H9 (cell line): Measurements from ENCODE around the gene SPNS3. TPM values are rescaled to one million over a fixed set of nuclear protein-coding genes. Genes with fewer than 3 reads are reported as not detected.

ENCODE experiments used
- DNase-seq: peaks from one replicate; pipeline ENCODE4 v3.0.0-alpha.2; 2017
- H2AFZ ChIP-seq: one replicate; pipeline ENCODE4 v1.6.1; 2013; ENCODE audit warnings: mild to moderate bottlenecking, low read length, control low read depth, moderate library complexity
- H2AK5ac ChIP-seq: 2 replicates; pipeline ENCODE4 v1.6.1; 2013; ENCODE audit warnings: low read length, control low read depth, mixed read lengths; ENCODE audit not compliant: insufficient read length
- H2BK120ac ChIP-seq: one replicate; pipeline ENCODE4 v1.6.1; 2013; ENCODE audit warnings: low read depth, mild to moderate bottlenecking, low read length, control low read depth, inconsistent platforms; ENCODE audit not compliant: poor library complexity, severe bottlenecking
- H2BK12ac ChIP-seq: 2 replicates; pipeline ENCODE4 v1.6.1; 2013; ENCODE audit warnings: low read length, control low read depth, mixed read lengths, low read depth; ENCODE audit not compliant: insufficient read length
- H2BK15ac ChIP-seq: 2 replicates; pipeline ENCODE4 v1.6.1; 2013; ENCODE audit warnings: low read depth, low read length, control low read depth
- H2BK20ac ChIP-seq: one replicate; pipeline ENCODE4 v1.6.1; 2013; ENCODE audit warnings: low read depth, mild to moderate bottlenecking, low read length, control low read depth, inconsistent platforms; ENCODE audit not compliant: poor library complexity, severe bottlenecking
- H2BK5ac ChIP-seq: 2 replicates; pipeline ENCODE4 v1.6.1; 2013; ENCODE audit warnings: low read length, control low read depth, mixed read lengths; ENCODE audit not compliant: insufficient read length
- H3K14ac ChIP-seq: 2 replicates; pipeline ENCODE4 v1.6.1; 2013; ENCODE audit warnings: low read length, control low read depth; ENCODE audit not compliant: insufficient read depth
- H3K18ac ChIP-seq: 2 replicates; pipeline ENCODE4 v1.6.1; 2013; ENCODE audit warnings: low read depth, mild to moderate bottlenecking, mixed read lengths, low read length, control low read depth; ENCODE audit not compliant: insufficient read length
- H3K23ac ChIP-seq: 2 replicates; pipeline ENCODE4 v1.6.1; 2013; ENCODE audit warnings: low read length, control low read depth, mixed read lengths, low read depth; ENCODE audit not compliant: insufficient read length
- H3K23me2 ChIP-seq: 2 replicates; pipeline ENCODE4 v1.6.1; 2013; ENCODE audit warnings: low read depth, mild to moderate bottlenecking, mixed read lengths, low read length, control low read depth; ENCODE audit not compliant: insufficient read length, poor library complexity, severe bottlenecking
- H3K27ac ChIP-seq: 2 replicates; pipeline ENCODE4 v1.5.1; 2013; ENCODE audit warnings: low read length, control low read depth, mixed read lengths, low read depth; ENCODE audit not compliant: insufficient read length
- H3K27me3 ChIP-seq: 2 replicates; pipeline ENCODE4 v1.6.1; 2013; ENCODE audit warnings: low read length, control low read depth, inconsistent platforms; ENCODE audit not compliant: insufficient read depth
- H3K4ac ChIP-seq: 2 replicates; pipeline ENCODE4 v1.6.1; 2013; ENCODE audit warnings: low read depth, mild to moderate bottlenecking, control low read depth, inconsistent platforms, low read length, moderate library complexity
- H3K4me1 ChIP-seq: 2 replicates; pipeline ENCODE4 v1.6.1; 2013; ENCODE audit warnings: low read length, control low read depth, inconsistent platforms; ENCODE audit not compliant: insufficient read depth
- H3K4me2 ChIP-seq: 2 replicates; pipeline ENCODE4 v1.6.1; 2013; ENCODE audit warnings: low read length, control low read depth, mixed read lengths; ENCODE audit not compliant: insufficient read length, insufficient read depth
- H3K56ac ChIP-seq: 2 replicates; pipeline ENCODE4 v1.6.1; 2013; ENCODE audit warnings: low read depth, mild to moderate bottlenecking, mixed read lengths, low read length, control low read depth; ENCODE audit not compliant: insufficient read length
- H3K79me1 ChIP-seq: 2 replicates; pipeline ENCODE4 v1.6.1; 2013; ENCODE audit warnings: low read depth, mild to moderate bottlenecking, moderate library complexity, low read length, control low read depth, inconsistent platforms; ENCODE audit not compliant: insufficient read depth, poor library complexity, severe bottlenecking
- H3K79me2 ChIP-seq: 2 replicates; pipeline ENCODE4 v1.6.1; 2013; ENCODE audit warnings: low read length, control low read depth, inconsistent platforms; ENCODE audit not compliant: insufficient read depth
- H3K9ac ChIP-seq: 2 replicates; pipeline ENCODE4 v1.6.1; 2013; ENCODE audit warnings: low read length, control low read depth, mixed read lengths; ENCODE audit not compliant: insufficient read length; ENCODE audit errors: extremely low read depth
- H3K9me3 ChIP-seq: one replicate; pipeline ENCODE4 v1.6.1; 2013; ENCODE audit warnings: low read depth, low read length, inconsistent platforms; ENCODE audit not compliant: control insufficient read depth
- H3T11ph ChIP-seq: one replicate; pipeline ENCODE4 v1.6.1; 2013; ENCODE audit warnings: mild to moderate bottlenecking, low read length, control low read depth, inconsistent platforms
- H4K20me1 ChIP-seq: one replicate; pipeline ENCODE4 v1.6.1; 2013; ENCODE audit not compliant: control insufficient read depth, insufficient read length, insufficient read depth
- H4K5ac ChIP-seq: 2 replicates; pipeline ENCODE4 v1.6.1; 2013; ENCODE audit warnings: low read depth, mild to moderate bottlenecking, mixed read lengths, low read length, control low read depth; ENCODE audit not compliant: insufficient read length
- H4K8ac ChIP-seq: replicated peaks from 2 replicates; pipeline ENCODE4 v1.6.1; 2013; ENCODE audit warnings: low read length, control low read depth, mixed read lengths, low read depth; ENCODE audit not compliant: insufficient read length
- H4K91ac ChIP-seq: 2 replicates; pipeline ENCODE4 v1.6.1; 2013; ENCODE audit warnings: low read depth, mild to moderate bottlenecking, moderate library complexity, mixed read lengths, low read length, control low read depth; ENCODE audit not compliant: insufficient read length
- H3K27ac Mint-ChIP-seq, 3 experiments: 2 replicates in 2 of 3; 3 replicates in 1 of 3; pipeline ENCODE4 v1.8.0; 2020 to 2021; ENCODE audit warnings: mixed read lengths in 3 of 3, mild to moderate bottlenecking in 1 of 3, moderate library complexity in 1 of 3
- H3K27me3 Mint-ChIP-seq: 2 replicates; pipeline ENCODE4 v1.8.0; 2021; ENCODE audit warnings: low read depth, mild to moderate bottlenecking, moderate library complexity, mixed read lengths
- H3K36me3 Mint-ChIP-seq, 3 experiments: 2 replicates in 2 of 3; 3 replicates in 1 of 3; pipeline ENCODE4 v1.8.0; 2020 to 2021; ENCODE audit warnings: low read depth in 3 of 3, mixed read lengths in 3 of 3; ENCODE audit not compliant: insufficient read depth in 1 of 3
- H3K4me1 Mint-ChIP-seq, 2 experiments: 2 replicates each; pipeline ENCODE4 v1.8.0; 2020; ENCODE audit warnings: mixed read lengths in 2 of 2
- H3K4me3 Mint-ChIP-seq, 2 experiments: 2 replicates in 1 of 2; 3 replicates in 1 of 2; pipeline ENCODE4 v1.8.0; 2020 to 2021; ENCODE audit warnings: mild to moderate bottlenecking in 2 of 2, mixed read lengths in 2 of 2, moderate library complexity in 1 of 2
- H3K9me3 Mint-ChIP-seq, 2 experiments: 2 replicates in 1 of 2; 3 replicates in 1 of 2; pipeline ENCODE4 v1.8.0; 2020; ENCODE audit warnings: mild to moderate bottlenecking in 2 of 2, mixed read lengths in 2 of 2, moderate library complexity in 1 of 2
- WGBS: extraction: QIAGEN DNeasy Blood & Tissue Kit; methylation state at CpG from one replicate; pipeline ENCODE4 v1.1.7; 2013; ENCODE audit warnings: missing lambda C conversion rate, low lambda C conversion rate, mixed read lengths; ENCODE audit not compliant: insufficient read length; ENCODE audit errors: extremely low coverage; 5-methylcytosine and 5-hydroxymethylcytosine counted together
- total RNA-seq: library from RNA; stranded (reverse); gene quantifications from 2 replicates; pipeline ENCODE4 v1.2.1, GENCODE V29; 2021
- TF ChIP-seq, protein P1 (sequence below): fragments of 200-600 bp; sonication (generic); conservative IDR thresholded peaks from 3 replicates; pipeline ENCODE4 v1.8.0; 2021; ENCODE audit warnings: antibody characterized with exemption, mild to moderate bottlenecking

Gene SPNS3
- total RNA-seq, 1 experiment from 2014 or later = not detected

DNA sequence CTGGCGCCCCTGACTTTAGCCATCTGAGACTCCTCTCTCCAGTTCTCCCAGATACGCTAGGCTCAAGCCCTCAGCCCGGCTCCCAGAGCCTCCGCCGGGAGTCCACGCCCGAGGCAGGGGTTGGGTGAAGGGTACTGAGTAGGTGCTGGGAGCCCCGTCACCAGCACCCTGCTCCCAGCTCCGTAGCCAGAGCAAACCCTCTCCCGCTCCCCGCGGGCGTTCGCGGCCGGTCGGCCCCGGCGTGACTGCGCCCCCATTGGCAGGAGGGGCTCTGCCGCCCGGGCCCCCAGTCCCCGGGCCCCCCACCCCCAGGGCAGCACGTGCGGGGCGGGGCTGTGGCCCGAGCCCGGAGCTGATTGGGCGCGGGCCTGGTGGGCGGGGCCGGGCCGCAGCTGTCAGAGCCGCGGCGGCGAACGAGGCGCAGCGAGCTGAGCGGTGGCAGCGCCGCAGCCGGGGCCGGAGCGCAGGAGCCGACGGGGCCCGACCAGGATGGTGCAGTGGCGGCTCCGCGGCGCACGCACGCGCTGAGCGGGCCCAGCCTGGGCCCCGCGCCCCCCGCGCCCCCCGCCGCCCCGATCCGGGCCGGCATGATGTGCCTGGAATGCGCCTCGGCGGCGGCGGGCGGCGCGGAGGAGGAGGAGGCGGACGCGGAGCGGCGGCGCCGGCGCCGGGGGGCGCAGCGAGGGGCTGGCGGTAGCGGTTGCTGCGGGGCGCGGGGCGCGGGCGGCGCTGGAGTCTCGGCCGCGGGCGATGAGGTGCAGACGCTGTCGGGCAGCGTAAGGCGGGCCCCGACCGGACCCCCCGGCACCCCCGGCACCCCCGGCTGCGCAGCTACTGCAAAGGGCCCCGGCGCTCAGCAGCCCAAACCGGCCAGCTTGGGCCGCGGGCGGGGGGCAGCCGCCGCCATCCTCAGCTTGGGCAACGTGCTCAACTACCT lies 65.0 kb downstream of the SPNS3 start, which contains the start of gene SPNS2:
SPNS2 (plus strand) TSS at position 421 of the 937 bp plus-strand sequence; CDS start at position 588, 167 bp downstream.
- no peak within 1 kb of the TSS for H2BK15ac ChIP-seq
- no peak within 1 kb of the TSS for H3K9ac ChIP-seq
- TF ChIP-seq, protein P1, sequence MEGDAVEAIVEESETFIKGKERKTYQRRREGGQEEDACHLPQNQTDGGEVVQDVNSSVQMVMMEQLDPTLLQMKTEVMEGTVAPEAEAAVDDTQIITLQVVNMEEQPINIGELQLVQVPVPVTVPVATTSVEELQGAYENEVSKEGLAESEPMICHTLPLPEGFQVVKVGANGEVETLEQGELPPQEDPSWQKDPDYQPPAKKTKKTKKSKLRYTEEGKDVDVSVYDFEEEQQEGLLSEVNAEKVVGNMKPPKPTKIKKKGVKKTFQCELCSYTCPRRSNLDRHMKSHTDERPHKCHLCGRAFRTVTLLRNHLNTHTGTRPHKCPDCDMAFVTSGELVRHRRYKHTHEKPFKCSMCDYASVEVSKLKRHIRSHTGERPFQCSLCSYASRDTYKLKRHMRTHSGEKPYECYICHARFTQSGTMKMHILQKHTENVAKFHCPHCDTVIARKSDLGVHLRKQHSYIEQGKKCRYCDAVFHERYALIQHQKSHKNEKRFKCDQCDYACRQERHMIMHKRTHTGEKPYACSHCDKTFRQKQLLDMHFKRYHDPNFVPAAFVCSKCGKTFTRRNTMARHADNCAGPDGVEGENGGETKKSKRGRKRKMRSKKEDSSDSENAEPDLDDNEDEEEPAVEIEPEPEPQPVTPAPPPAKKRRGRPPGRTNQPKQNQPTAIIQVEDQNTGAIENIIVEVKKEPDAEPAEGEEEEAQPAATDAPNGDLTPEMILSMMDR = no peak
- H3K27ac ChIP-seq = no peak within 1 kb of the TSS
- no peak within 1 kb of the TSS for H2BK120ac ChIP-seq
- peak; percentile 81 for DNase-seq
- Mint-ChIP-seq H3K4me1 (peaks cover 11 to 20% of the 10 kb centered on the region in 2 experiments), H3K27me3 (peaks cover 71% of the 10 kb centered on the region), H3K27ac (no peak within 1 kb of the TSS; a peak in 1 of 7 replicates), H3K36me3 (no peaks in the 10 kb centered on the region), H3K9me3 (no peaks in the 10 kb centered on the region; a peak in 1 of 5 replicates), H3K4me3 (peak within 1 kb of the TSS; percentile 68 to 88)
- peaks cover 11% of the 10 kb centered on the region for H3K23me2 ChIP-seq
- H2BK12ac ChIP-seq = no peak within 1 kb of the TSS
- no peaks in the 10 kb centered on the region for H3K4me1 ChIP-seq
- H4K91ac ChIP-seq = no peak within 1 kb of the TSS
- H3K23ac ChIP-seq = no peak within 1 kb of the TSS
- no peaks in the 10 kb centered on the region for H3K9me3 ChIP-seq
- no peak within 1 kb of the TSS for H2BK20ac ChIP-seq
- H3K4me2 ChIP-seq = peak within 1 kb of the TSS; percentile 80
- H2AFZ ChIP-seq = no peak within 1 kb of the TSS
- H3K14ac ChIP-seq = peak within 1 kb of the TSS; percentile 51; the same call in 1 of the 2 replicates
- H2BK5ac ChIP-seq = no peak within 1 kb of the TSS
- H3K4ac ChIP-seq = no peak within 1 kb of the TSS
- H4K8ac ChIP-seq = no peak within 1 kb of the TSS
- H3T11ph ChIP-seq = no peak within 1 kb of the TSS
- H4K5ac ChIP-seq = no peak within 1 kb of the TSS
- peak within 1 kb of the TSS; percentile 25 for H3K18ac ChIP-seq
- no peaks in the 10 kb centered on the region for H3K79me1 ChIP-seq
- peaks cover 22% of the 10 kb centered on the region for H3K27me3 ChIP-seq
- WGBS = no CpG with 5 or more reads among the region's 117 CpGs
- H3K79me2 ChIP-seq = no peaks in the 10 kb centered on the region
- no peak within 1 kb of the TSS for H3K56ac ChIP-seq
- H4K20me1 ChIP-seq = no peaks in the 10 kb centered on the region
- no peak within 1 kb of the TSS for H2AK5ac ChIP-seq
